Fibroblast of lung (primary cell): Measurements from ENCODE around the gene LPCAT1. TPM values are rescaled to one million over a fixed set of nuclear protein-coding genes. Genes with fewer than 3 reads are reported as not detected.
A peak's percentile ranks its signal among the peaks of the same experiment; 100 is the strongest.

Experiments
- DNase-seq, 2 donors: peaks; one replicate each; pipeline versions ENCODE4 v3.0.0 to v3.0.0-alpha.2; 2010; ENCODE audit warnings: low read depth in 2 of 2
- H2AFZ ChIP-seq: 2 replicates; pipeline ENCODE4 v1.5.1; 2012; ENCODE audit warnings: low read length, control low read depth, inconsistent platforms
- H3K27ac ChIP-seq: 2 replicates; pipeline ENCODE4 v1.5.1; 2011; ENCODE audit warnings: low read length, control low read depth; ENCODE audit not compliant: insufficient read depth
- H3K27me3 ChIP-seq: 2 replicates; pipeline ENCODE4 v1.5.1; 2011; ENCODE audit warnings: mild to moderate bottlenecking, low read length; ENCODE audit not compliant: control insufficient read depth, insufficient read depth
- H3K36me3 ChIP-seq: 2 replicates; pipeline ENCODE4 v1.5.1; 2011; ENCODE audit warnings: low read length; ENCODE audit not compliant: control insufficient read depth, insufficient read depth
- H3K4me1 ChIP-seq: 2 replicates; pipeline ENCODE4 v1.5.1; 2011; ENCODE audit warnings: low read length; ENCODE audit not compliant: control insufficient read depth, insufficient read depth; ENCODE audit errors: extremely low read depth
- H3K4me2 ChIP-seq: 2 replicates; pipeline ENCODE4 v1.5.1; 2011; ENCODE audit warnings: low read length, control low read depth; ENCODE audit not compliant: insufficient read depth; ENCODE audit errors: extremely low read depth
- H3K4me3 ChIP-seq, 4 experiments: fragments of 200-600 bp in 1 of 4; sonication (generic) in 1 of 4; replicated peaks in 1 of 4; 2 replicates each; pipeline ENCODE4 v1.5.1; 2011 to 2016; ENCODE audit warnings: low read length in 4 of 4, low read depth in 3 of 4, mild to moderate bottlenecking in 3 of 4, control low read depth in 2 of 4, inconsistent platforms in 1 of 4, mixed read lengths in 1 of 4; ENCODE audit not compliant: insufficient read depth in 1 of 4; ENCODE audit errors: control extremely low read depth in 1 of 4
- H3K79me2 ChIP-seq: 2 replicates; pipeline ENCODE4 v1.5.1; 2012; ENCODE audit warnings: mild to moderate bottlenecking, low read length, inconsistent platforms; ENCODE audit not compliant: control insufficient read depth, insufficient read depth
- H3K9ac ChIP-seq: 2 replicates; pipeline ENCODE4 v1.5.1; 2011; ENCODE audit warnings: mild to moderate bottlenecking, low read length, control low read depth; ENCODE audit not compliant: insufficient read depth
- H3K9me3 ChIP-seq: 2 replicates; pipeline ENCODE4 v1.5.1; 2012; ENCODE audit warnings: low read depth, low read length; ENCODE audit not compliant: control insufficient read depth, insufficient read depth
- H4K20me1 ChIP-seq: 2 replicates; pipeline ENCODE4 v1.5.1; 2011; ENCODE audit warnings: low read length; ENCODE audit not compliant: control insufficient read depth, insufficient read depth; ENCODE audit errors: extremely low read depth
- EZH2 ChIP-seq: IDR thresholded peaks from 2 replicates; pipeline ENCODE4 v1.5.1; 2012; ENCODE audit warnings: low read length, control low read depth, mild to moderate bottlenecking; ENCODE audit errors: missing control alignments
- polyA plus RNA-seq, 2 donors: library from polyadenylated mRNA; depleted of rRNA in 1 of 2; stranded (reverse) in 1 of 2; unstranded in 1 of 2; fragments of >200 nt; gene quantifications; 2 replicates each; pipeline ENCODE4 v1.2.1, GENCODE V29; 2011 to 2012; ENCODE audit warnings: missing spikeins in 1 of 2
- total RNA-seq: library from RNA; depleted of rRNA; stranded (reverse); fragments of >200 nt; gene quantifications from 2 replicates; pipeline ENCODE4 v1.2.1, GENCODE V29; 2014
- TF ChIP-seq, protein P1 (sequence below), 2 donors: IDR thresholded peaks in 1 of 2; conservative IDR thresholded peaks in 1 of 2; 1 replicate in 1 of 2; 2 replicates in 1 of 2; pipeline ENCODE4 v1.5.1; 2011 to 2012; ENCODE audit warnings: low read length in 2 of 2, control low read depth in 1 of 2, inconsistent platforms in 1 of 2, low read depth in 1 of 2, mild to moderate bottlenecking in 1 of 2

The LPCAT1 gene
- total and polyA plus RNA-seq, 2 donors (not counting 1 experiment from before 2014, with no cell fraction given), result 50.8 to 65.2 TPM

DNA sequence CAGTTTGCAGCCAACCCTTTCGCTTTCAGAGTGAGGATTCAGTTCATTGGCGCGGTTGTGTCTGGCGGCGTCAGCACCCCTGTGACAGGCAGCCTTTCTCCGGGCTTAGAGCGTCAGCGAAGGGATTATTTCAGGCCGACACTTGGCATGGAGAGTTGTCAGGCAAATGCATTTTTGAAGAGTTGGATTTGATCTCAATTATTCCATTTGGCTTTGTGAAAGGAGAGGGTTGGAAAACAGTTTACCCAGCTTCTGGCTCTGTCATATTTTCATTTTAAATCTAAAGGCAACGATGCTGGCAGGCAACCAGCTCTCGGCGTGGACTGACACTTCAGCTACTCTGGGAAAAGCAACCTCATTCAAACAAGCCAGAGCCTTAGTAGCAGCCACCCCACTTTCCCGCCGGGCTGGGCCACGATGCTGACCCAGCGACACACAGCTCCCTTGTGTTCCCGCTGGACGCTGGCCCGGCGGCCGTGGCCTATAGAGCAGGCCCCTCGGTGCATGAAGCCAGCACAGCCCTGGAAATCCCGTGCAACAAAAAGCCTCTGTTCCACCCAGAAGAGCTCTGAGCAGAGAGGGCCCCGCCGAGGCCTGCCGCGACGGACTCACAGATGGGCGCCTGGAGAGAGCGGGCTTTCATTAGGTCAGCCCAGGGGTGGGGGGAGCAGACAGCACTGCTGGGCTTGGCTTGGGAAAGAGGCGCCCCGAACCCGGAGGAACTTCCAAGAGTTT is 28.9 kb upstream of the LPCAT1 start:
- H3K4me3 ChIP-seq, result peak overlapping the region in 2 of 4 experiments; percentile 8 to 27
- H3K27me3 ChIP-seq, result peaks cover 3% of the 10 kb centered on the region
- H3K4me2 ChIP-seq, result peak overlapping the region; percentile 75
- H3K79me2 ChIP-seq, result no peaks in the 10 kb centered on the region
- no peaks in the 10 kb centered on the region for H4K20me1 ChIP-seq
- H3K4me1 ChIP-seq, result peaks cover 11% of the 10 kb centered on the region
- H3K27ac ChIP-seq, result no peak overlapping the region
- peak; percentile 35 to 36 for DNase-seq
- H3K36me3 ChIP-seq, result no peaks in the 10 kb centered on the region
- H3K9me3 ChIP-seq, result no peaks in the 10 kb centered on the region
- no peak for TF ChIP-seq EZH2
- TF ChIP-seq, protein P1, sequence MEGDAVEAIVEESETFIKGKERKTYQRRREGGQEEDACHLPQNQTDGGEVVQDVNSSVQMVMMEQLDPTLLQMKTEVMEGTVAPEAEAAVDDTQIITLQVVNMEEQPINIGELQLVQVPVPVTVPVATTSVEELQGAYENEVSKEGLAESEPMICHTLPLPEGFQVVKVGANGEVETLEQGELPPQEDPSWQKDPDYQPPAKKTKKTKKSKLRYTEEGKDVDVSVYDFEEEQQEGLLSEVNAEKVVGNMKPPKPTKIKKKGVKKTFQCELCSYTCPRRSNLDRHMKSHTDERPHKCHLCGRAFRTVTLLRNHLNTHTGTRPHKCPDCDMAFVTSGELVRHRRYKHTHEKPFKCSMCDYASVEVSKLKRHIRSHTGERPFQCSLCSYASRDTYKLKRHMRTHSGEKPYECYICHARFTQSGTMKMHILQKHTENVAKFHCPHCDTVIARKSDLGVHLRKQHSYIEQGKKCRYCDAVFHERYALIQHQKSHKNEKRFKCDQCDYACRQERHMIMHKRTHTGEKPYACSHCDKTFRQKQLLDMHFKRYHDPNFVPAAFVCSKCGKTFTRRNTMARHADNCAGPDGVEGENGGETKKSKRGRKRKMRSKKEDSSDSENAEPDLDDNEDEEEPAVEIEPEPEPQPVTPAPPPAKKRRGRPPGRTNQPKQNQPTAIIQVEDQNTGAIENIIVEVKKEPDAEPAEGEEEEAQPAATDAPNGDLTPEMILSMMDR (conservative IDR thresholded peaks at IDR 0.05 in 1 of 2, IDR thresholded peaks at IDR 0.05 in 1 of 2; ENCODE audit: low read depth in 1 of 2, low read length in 2 of 2), result no peak
- H2AFZ ChIP-seq, result peak overlapping the region; percentile 44
- H3K9ac ChIP-seq, result peak overlapping the region; percentile 30

- Histone ChIP-seq H3K36me3 (no peaks in the 10 kb centered on the region), H3K9me3 (no peaks in the 10 kb centered on the region), H3K4me1 (peaks cover 11% of the 10 kb centered on the region), H3K27me3 (peaks cover 3% of the 10 kb centered on the region), H3K4me2 (peak overlapping the region; percentile 59), H3K9ac (no peak overlapping the region), H2AFZ (no peak overlapping the region), H3K79me2 (no peaks in the 10 kb centered on the region), H3K27ac (no peak overlapping the region), H3K4me3 (no peak overlapping the region), H4K20me1 (no peaks in the 10 kb centered on the region)
- TF ChIP-seq, protein P1 (conservative IDR thresholded peaks at IDR 0.05 in 1 of 2, IDR thresholded peaks at IDR 0.05 in 1 of 2; ENCODE audit: low read depth in 1 of 2, low read length in 2 of 2), result no peak
- no peak for TF ChIP-seq EZH2
- peak in 1 of 2 donors; percentile 3 for DNase-seq
Measured at GRCh38 chr5:1551426-1552301, 27.9 kb upstream of the LPCAT1 start.
